GM12891 (cell line): ENCODE data around the gene RAB34.

Experiments used
- PAX5 ChIP-seq: IDR thresholded peaks from 2 replicates; pipeline ENCODE4 v1.6.1; 2011; ENCODE audit warnings: low read length, moderate library complexity, mild to moderate bottlenecking; ENCODE audit not compliant: insufficient read depth, severe bottlenecking
- POLR2A ChIP-seq: IDR thresholded peaks from 2 replicates; pipeline ENCODE4 v1.6.1; 2011; ENCODE audit warnings: low read depth, low read length, control low read depth
- POLR2AphosphoS5 ChIP-seq: IDR thresholded peaks from 2 replicates; pipeline ENCODE4 v1.6.1; 2011; ENCODE audit warnings: low read depth, low read length, control low read depth
- POU2F2 ChIP-seq: IDR thresholded peaks from 2 replicates; pipeline ENCODE4 v1.6.1; 2011; ENCODE audit warnings: low read depth, mild to moderate bottlenecking, control low read depth, low read length, moderate library complexity
- SPI1 ChIP-seq: IDR thresholded peaks from 2 replicates; pipeline ENCODE4 v1.6.1; 2011; ENCODE audit warnings: low read depth, low read length, control low read depth
- TAF1 ChIP-seq: IDR thresholded peaks from 2 replicates; pipeline ENCODE4 v1.6.1; 2011; ENCODE audit warnings: low read depth, low read length, control low read depth

- TF ChIP-seq POLR2A: no peak
- no peak for TF ChIP-seq POLR2AphosphoS5
- peak; percentile 19; the same call in 1 of the 2 replicates for TF ChIP-seq SPI1
- no peak for TF ChIP-seq TAF1
- no peak for TF ChIP-seq POU2F2
- no peak for TF ChIP-seq PAX5
Observed at GRCh38 chr17:28760601-28761562, 43.2 kb upstream of the RAB34 start.
